ENCODE results near the gene CACNG1.

DNA sequence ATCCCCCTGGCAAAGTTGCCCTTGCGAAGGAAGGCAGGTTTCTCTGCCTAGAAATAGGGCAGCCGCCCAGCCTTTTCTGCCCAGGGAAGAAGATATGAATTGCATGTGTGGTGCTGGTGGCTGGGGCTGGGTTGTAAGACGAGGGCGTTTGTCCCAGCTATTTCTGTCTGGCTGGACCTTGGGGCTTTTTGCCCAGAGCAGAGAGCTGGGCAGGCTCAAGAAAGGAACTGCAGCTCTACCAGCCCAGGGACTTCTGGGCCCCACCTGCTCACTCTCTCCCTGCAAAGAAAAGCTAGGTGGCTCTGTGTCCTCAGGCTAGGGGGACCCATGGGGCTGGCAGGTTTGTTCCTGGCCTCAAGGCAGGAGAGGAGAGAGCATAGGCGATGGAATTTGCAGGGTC lies 586 bp downstream of the CACNG1 start:
- no peak for TF ChIP-seq TCF12 (IDR thresholded peaks at IDR 0.05; ENCODE audit: low read depth)
- no peak for TF ChIP-seq TAF1 (IDR thresholded peaks at IDR 0.05; ENCODE audit: low read depth)
- TF ChIP-seq EP300 (IDR thresholded peaks at IDR 0.05; ENCODE audit: borderline replicate concordance), result no peak
- TF ChIP-seq, protein P1, sequence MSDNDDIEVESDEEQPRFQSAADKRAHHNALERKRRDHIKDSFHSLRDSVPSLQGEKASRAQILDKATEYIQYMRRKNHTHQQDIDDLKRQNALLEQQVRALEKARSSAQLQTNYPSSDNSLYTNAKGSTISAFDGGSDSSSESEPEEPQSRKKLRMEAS (IDR thresholded peaks at IDR 0.05), result no peak
- TF ChIP-seq TEAD4 (IDR thresholded peaks at IDR 0.05), result no peak
- no peak for TF ChIP-seq ZBTB7A (IDR thresholded peaks at IDR 0.05; ENCODE audit: low read depth)
- no peak for TF ChIP-seq CEBPB (IDR thresholded peaks at IDR 0.05)
- no peak for TF ChIP-seq RAD21 (IDR thresholded peaks at IDR 0.05; ENCODE audit: low read depth)
- TF ChIP-seq EGR1 (IDR thresholded peaks at IDR 0.05), result no peak
